Gastrocnemius medialis (tissue), 4 donors: ENCODE results near the gene NAP1L4. TPM values are rescaled to one million over a fixed set of nuclear protein-coding genes. Genes with fewer than 3 reads are reported as not detected.

Experiments
- total RNA-seq, 4 donors: library from RNA; depleted of rRNA; stranded (reverse); fragments of >200 nt; gene quantifications; one replicate each; pipeline versions ENCODE4 v1.1.0 to v1.2.3, GENCODE V29; 2016

NAP1L4 gene
- total RNA-seq, 4 donors from 2014 or later: 86.4 to 123 (median 111) TPM

Other genes starting within 250 kb of the NAP1L4 start
- 10 to 100 TPM; 22.0 to 56.9 (median 38.5) TPM for gene CDKN1C, start 106.6 kb downstream of the NAP1L4 start, total RNA-seq
- gene PHLDA2, start 62.9 kb downstream of the NAP1L4 start, total RNA-seq: 1 to 10 TPM in 1 of 4 donors, not detected in 3; 1.4 TPM
- gene CARS1, start 65.1 kb upstream of the NAP1L4 start, total RNA-seq: 10 to 100 TPM; 31.5 to 46.5 (median 34.7) TPM
- 10 to 100 TPM in 3 of 4 donors, 1 to 10 TPM in 1; 9.2 to 18.5 (median 14.0) TPM for gene OSBPL5, start 173.0 kb upstream of the NAP1L4 start, total RNA-seq
- not detected for gene MRGPRG, start 226.5 kb upstream of the NAP1L4 start, total RNA-seq
- gene MRGPRE, start 240.1 kb upstream of the NAP1L4 start, total RNA-seq: not detected